Measurements from ENCODE around the gene PPM1B.

The PPM1B gene

DNA sequence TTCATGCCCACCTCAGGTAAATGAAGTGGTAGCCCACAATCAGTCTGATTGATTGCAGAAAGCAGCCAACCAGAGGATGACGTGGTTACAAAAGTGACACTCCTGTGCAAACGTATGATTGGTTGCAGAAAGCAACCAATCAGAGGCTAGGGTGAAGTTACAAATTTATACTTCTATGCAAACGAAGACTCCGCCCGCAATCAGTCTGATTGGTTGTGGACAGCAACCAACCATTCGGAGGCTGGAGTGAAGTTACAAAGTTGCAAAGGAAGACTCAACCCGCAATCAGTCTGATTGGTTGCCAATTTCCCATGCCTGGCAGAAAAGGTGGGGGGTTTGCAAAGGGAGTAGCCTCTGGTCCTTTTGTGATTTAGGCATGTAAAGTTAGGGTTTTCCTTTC is 102.6 kb downstream of the PPM1B start:
- no peaks in the 10 kb centered on the region for H3K36me3 ChIP-seq (ENCODE audit: control insufficient read depth in 2 of 2, insufficient read depth in 1 of 2, low read length in 2 of 2)
- H3K27ac ChIP-seq (ENCODE audit: extremely low read depth, low read depth, low read length): no peak overlapping the region
- H3K4me1 ChIP-seq (ENCODE audit: control insufficient read depth, insufficient read depth, low read length): peaks cover 3% of the 10 kb centered on the region; the same call in 1 of the 2 replicates
- POLR2A ChIA-PET: no interaction called here
- no peak overlapping the region for H3K4me3 ChIP-seq (ENCODE audit: low read depth, low read length)
- TF ChIP-seq ZNF223 (tag by site-specific recombination; IDR thresholded peaks at IDR 0.05) (no peak), ZNF311 (tag by site-specific recombination; IDR thresholded peaks at IDR 0.05; ENCODE audit: borderline replicate concordance) (no peak), MEIS1 (CRISPR knock-in tag; IDR thresholded peaks at IDR 0.05; ENCODE audit: borderline replicate concordance) (no peak), SP7 (tag by site-specific recombination; IDR thresholded peaks at IDR 0.05) (no peak), GLIS1 (tag by site-specific recombination; IDR thresholded peaks at IDR 0.05) (no peak), ZNF571 (tag by site-specific recombination; IDR thresholded peaks at IDR 0.05) (no peak), ZNF10 (tag by site-specific recombination; IDR thresholded peaks at IDR 0.05) (no peak), ZNF561 (tag by site-specific recombination; IDR thresholded peaks at IDR 0.05; ENCODE audit: borderline replicate concordance) (no peak), TCF7L2 (IDR thresholded peaks at IDR 0.05; ENCODE audit: borderline replicate concordance, low read depth, low read length) (no peak), ZNF266 (tag by site-specific recombination; IDR thresholded peaks at IDR 0.05; ENCODE audit: low read depth) (no peak), ZNF555 (tag by site-specific recombination; conservative IDR thresholded peaks at IDR 0.05) (no peak), ZNF521 (tag by site-specific recombination; IDR thresholded peaks at IDR 0.05) (no peak), OSR2 (tag by site-specific recombination; IDR thresholded peaks at IDR 0.05) (no peak), ZNF701 (tag by site-specific recombination; IDR thresholded peaks at IDR 0.05) (no peak), KLF8 (tag by site-specific recombination; IDR thresholded peaks at IDR 0.05) (no peak)
- TF ChIP-seq, protein P1, sequence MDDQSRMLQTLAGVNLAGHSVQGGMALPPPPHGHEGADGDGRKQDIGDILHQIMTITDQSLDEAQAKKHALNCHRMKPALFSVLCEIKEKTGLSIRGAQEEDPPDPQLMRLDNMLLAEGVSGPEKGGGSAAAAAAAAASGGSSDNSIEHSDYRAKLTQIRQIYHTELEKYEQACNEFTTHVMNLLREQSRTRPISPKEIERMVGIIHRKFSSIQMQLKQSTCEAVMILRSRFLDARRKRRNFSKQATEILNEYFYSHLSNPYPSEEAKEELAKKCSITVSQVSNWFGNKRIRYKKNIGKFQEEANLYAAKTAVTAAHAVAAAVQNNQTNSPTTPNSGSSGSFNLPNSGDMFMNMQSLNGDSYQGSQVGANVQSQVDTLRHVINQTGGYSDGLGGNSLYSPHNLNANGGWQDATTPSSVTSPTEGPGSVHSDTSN (CRISPR knock-in tag; IDR thresholded peaks at IDR 0.05): no peak
- TF ChIP-seq, protein P2, sequence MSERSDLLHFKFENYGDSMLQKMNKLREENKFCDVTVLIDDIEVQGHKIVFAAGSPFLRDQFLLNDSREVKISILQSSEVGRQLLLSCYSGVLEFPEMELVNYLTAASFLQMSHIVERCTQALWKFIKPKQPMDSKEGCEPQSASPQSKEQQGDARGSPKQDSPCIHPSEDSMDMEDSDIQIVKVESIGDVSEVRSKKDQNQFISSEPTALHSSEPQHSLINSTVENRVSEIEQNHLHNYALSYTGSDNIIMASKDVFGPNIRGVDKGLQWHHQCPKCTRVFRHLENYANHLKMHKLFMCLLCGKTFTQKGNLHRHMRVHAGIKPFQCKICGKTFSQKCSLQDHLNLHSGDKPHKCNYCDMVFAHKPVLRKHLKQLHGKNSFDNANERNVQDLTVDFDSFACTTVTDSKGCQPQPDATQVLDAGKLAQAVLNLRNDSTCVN (tag by site-specific recombination; optimal IDR thresholded peaks at IDR 0.05): no peak
- TF ChIP-seq, protein P3, sequence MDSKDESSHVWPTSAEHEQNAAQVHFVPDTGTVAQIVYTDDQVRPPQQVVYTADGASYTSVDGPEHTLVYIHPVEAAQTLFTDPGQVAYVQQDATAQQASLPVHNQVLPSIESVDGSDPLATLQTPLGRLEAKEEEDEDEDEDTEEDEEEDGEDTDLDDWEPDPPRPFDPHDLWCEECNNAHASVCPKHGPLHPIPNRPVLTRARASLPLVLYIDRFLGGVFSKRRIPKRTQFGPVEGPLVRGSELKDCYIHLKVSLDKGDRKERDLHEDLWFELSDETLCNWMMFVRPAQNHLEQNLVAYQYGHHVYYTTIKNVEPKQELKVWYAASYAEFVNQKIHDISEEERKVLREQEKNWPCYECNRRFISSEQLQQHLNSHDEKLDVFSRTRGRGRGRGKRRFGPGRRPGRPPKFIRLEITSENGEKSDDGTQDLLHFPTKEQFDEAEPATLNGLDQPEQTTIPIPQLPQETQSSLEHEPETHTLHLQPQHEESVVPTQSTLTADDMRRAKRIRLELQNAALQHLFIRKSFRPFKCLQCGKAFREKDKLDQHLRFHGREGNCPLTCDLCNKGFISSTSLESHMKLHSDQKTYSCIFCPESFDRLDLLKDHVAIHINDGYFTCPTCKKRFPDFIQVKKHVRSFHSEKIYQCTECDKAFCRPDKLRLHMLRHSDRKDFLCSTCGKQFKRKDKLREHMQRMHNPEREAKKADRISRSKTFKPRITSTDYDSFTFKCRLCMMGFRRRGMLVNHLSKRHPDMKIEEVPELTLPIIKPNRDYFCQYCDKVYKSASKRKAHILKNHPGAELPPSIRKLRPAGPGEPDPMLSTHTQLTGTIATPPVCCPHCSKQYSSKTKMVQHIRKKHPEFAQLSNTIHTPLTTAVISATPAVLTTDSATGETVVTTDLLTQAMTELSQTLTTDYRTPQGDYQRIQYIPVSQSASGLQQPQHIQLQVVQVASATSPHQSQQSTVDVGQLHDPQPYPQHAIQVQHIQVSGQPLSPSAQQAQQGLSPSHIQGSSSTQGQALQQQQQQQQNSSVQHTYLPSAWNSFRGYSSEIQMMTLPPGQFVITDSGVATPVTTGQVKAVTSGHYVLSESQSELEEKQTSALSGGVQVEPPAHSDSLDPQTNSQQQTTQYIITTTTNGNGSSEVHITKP (tag by site-specific recombination; IDR thresholded peaks at IDR 0.05): no peak
- CTCF ChIA-PET: no interaction called here
- H3K9me3 ChIP-seq (ENCODE audit: control insufficient read depth, insufficient read depth, low read depth, low read length): no peaks in the 10 kb centered on the region

DNA sequence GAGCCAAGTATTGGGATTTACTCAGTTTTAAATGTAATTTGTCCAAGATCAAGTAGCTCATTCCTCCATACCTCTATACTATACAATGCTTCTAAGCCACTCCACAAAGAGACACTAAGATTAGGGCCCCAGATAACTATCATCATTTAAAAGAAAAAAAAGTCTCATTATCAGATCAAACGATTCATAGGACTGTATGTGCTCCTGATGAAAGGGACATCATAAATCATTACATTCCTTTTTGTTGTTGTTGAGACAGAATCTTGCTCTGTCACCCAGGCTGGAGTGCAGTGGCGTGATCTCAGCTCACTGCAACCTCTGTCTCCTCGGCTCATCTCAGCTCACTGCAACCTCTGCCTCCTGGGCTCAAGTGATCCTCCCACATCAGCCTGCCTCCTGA is 104.4 kb downstream of the PPM1B start:
- Histone ChIP-seq H3K27ac (ENCODE audit: extremely low read depth, low read depth, low read length) (no peak overlapping the region), H3K4me3 (ENCODE audit: low read depth, low read length) (no peak overlapping the region), H3K9me3 (ENCODE audit: control insufficient read depth, insufficient read depth, low read depth, low read length) (no peaks in the 10 kb centered on the region), H3K36me3 (ENCODE audit: control insufficient read depth in 2 of 2, insufficient read depth in 1 of 2, low read length in 2 of 2) (no peaks in the 10 kb centered on the region), H3K4me1 (ENCODE audit: control insufficient read depth, insufficient read depth, low read length) (peaks cover 3% of the 10 kb centered on the region; the same call in 1 of the 2 replicates)
- ChIA-PET POLR2A (no interaction called here), CTCF (interaction anchor here (0.6 to 1.5 kb wide), 6 partner anchors 18 to 70 kb away, joined by 3 to 7 read pairs (median 4); no protein-coding TSS in a partner anchor)
- TF ChIP-seq ZNF596 (tag by site-specific recombination; IDR thresholded peaks at IDR 0.05) (no peak), ZNF214 (tag by site-specific recombination; IDR thresholded peaks at IDR 0.05; ENCODE audit: borderline replicate concordance) (no peak), GFI1B (tag by site-specific recombination; IDR thresholded peaks at IDR 0.05) (no peak), YY1 (tag by site-specific recombination; IDR thresholded peaks at IDR 0.05) (no peak)
- TF ChIP-seq, protein P4, sequence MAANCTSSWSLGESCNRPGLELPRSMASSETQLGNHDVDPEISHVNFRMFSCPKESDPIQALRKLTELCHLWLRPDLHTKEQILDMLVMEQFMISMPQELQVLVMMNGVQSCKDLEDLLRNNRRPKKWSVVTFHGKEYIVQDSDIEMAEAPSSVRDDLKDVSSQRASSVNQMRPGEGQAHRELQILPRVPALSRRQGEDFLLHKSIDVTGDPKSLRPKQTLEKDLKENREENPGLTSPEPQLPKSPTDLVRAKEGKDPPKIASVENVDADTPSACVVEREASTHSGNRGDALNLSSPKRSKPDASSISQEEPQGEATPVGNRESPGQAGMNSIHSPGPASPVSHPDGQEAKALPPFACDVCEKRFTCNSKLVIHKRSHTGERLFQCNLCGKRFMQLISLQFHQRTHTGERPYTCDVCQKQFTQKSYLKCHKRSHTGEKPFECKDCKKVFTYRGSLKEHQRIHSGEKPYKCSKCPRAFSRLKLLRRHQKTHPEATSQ (tag by site-specific recombination; IDR thresholded peaks at IDR 0.05): no peak
- TF ChIP-seq, protein P5, sequence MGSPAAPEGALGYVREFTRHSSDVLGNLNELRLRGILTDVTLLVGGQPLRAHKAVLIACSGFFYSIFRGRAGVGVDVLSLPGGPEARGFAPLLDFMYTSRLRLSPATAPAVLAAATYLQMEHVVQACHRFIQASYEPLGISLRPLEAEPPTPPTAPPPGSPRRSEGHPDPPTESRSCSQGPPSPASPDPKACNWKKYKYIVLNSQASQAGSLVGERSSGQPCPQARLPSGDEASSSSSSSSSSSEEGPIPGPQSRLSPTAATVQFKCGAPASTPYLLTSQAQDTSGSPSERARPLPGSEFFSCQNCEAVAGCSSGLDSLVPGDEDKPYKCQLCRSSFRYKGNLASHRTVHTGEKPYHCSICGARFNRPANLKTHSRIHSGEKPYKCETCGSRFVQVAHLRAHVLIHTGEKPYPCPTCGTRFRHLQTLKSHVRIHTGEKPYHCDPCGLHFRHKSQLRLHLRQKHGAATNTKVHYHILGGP (tag by site-specific recombination; IDR thresholded peaks at IDR 0.05): no peak
